GM19023 (cell line): ENCODE data around the gene COPB2.

Experiments
- ATAC-seq: cut with Tn5 transposase; IDR thresholded peaks from one replicate; pipeline ENCODE4 v1.9.1; 2021; ENCODE audit warnings: mild to moderate bottlenecking, moderate library complexity; ENCODE audit not compliant: unreplicated experiment

The COPB2 gene

GRCh38 chr3:139329364-139329850 is 60.0 kb downstream of the COPB2 start:
- peak; percentile 99 for ATAC-seq

DNA sequence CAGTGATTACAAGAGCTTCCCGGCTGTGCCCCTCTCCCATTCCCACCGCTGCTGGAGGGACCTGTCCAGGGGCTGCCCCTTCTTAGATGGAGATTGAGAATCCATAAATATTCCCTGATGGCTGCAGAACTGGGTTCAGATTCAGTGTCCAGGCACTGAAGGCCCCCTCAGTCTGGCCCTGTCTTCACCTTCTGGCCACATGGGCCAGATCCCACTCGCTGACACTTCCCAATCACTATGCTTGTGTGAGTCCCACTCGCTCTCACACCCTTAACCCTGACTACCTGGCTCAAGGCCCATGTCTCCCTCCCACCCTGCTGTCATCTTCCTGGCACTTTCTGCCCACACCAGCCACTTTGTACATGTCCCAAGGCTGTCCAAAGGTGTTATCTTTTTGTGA is 61.1 kb downstream of the COPB2 start:
- ATAC-seq: no peak

GRCh38 chr3:139327861-139328260 is 61.6 kb downstream of the COPB2 start:
- ATAC-seq: no peak

DNA sequence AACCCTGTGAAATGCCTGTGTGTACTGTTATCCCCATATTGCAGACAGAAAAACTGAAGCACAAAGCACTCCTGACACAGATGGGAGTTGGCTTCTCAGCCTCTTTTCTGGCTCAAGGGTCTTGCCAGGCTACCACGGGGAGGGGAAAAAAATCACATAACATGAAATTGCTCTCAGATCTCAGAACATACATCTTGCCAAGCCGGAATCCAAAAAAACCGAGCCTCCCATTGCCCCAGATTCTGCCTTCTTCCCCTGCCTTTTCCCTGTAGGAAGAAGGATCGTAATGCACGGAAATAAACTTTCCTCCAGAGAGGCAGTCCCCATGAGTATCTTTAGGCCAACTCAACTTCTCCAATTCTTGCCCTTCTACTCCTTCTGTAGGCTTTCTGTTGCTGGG is 62.2 kb downstream of the COPB2 start:
- no peak for ATAC-seq

DNA sequence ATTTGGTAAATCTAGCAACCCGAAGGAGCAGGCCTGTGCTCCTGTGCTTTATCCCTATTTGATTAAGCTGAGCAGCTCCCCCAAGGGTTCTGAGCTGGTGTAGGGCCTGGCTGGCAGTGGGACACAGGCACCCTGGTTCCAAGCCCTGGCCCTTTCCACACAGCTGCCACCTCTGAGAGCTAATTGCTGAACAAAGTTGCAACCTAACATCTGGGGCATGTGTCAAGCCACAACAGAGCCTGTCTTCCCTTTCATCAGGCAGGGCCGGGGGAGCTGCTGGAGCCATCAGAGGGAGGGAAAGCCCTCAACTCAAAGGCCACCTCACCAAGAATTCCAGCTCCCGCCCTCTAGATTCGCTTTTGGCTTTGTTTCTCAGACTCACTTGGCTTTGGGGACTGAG is 62.7 kb downstream of the COPB2 start:
- no peak for ATAC-seq

DNA sequence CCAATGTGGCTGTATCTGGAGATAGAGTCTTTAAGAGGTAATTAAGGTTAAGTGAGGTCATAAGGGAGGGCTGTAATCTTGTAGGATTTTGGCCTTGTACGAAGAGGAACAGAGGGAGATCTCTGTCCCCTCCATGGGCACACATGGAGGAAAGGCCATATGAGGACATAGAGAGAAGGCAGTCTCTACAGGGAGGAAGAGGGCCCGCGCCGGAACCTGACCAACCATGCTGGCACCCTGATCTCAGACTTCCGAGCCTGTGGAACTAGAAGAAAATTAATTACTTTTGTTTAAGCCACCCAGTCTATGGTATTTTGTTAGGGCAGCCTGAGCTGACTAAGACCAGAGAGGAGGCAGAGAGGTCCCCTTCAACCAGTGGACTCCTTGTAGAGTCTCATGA is 63.3 kb downstream of the COPB2 start:
- ATAC-seq: no peak

- ATAC-seq: no peak
These were observed 63.9 kb downstream of the COPB2 start for GRCh38 chr3:139325551-139325950.

- no peak for ATAC-seq
These were observed 65.0 kb downstream of the COPB2 start for GRCh38 chr3:139324456-139324855.

DNA sequence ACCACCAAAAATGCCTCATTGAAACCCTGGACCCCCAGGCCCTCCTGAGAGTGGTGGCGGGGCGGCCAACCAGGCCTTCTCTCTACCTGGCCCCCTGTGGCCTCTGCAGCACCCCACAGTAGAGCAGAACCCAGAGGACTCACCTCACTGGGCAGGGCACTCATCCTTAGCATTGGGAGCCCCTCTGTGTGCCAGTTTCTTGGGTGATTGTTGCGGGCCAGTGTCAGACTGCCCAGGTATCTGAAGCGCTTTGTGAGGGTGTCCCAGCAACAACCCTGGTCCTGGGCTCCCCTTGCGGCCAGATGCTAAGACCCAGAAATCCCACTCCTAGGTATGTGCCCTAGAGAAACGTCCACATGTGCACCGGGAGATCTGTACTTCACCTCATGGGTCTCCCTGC is 66.3 kb downstream of the COPB2 start:
- no peak for ATAC-seq

DNA sequence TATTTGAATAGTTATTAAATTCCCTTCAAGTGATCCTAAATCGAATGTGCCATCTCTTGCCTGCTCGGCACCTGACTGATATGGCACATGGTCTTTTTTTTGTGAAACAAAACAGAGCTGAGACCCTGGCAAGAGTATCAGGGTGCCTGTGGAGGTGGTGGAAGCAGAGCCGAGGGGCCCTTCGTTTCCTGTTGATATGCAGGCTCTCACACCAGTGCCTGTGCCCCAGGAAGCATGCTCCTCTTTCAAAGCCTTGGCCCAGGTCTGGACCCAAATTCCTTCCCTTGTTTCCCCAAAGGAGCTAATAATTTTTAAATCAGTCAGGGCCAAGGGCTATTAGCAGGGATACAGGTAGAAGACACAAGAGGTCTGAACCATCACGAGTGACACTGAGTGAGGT is 67.1 kb downstream of the COPB2 start:
- no peak for ATAC-seq

DNA sequence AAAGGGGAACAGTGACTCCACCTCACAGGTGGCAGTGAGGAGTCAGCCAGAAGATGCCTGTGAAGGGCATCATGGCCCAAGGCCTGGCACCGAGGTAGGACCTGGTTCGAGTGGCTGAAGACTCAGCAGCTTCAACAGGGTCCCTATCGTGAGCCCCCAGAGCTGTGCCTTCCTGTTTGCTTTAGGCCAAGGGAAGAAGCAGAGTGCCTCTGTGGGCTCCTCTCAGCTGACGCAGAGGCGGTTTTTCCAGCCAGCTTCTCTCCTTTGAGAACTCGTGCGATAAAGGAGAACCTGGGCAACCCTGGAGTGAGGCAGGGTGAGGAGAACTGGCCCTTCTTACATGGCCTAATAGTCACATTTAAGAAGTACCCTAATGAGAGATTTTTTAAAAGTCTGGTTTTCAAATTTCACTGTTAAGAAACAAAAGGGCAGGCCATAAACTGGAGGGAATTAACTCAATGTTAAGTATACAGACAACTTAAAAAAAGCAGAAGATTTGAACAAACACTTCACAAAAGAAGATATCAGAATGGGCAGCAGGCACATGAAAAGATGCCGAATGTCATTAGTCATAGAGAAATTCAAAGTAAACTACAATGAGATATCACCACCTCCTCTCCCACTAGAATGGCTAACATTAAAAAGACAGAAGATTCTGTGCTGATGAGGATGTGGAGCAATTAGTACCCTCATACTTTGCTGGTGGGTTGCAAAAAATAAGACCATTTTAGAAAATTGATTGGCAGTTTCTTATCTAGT is 68.7 kb downstream of the COPB2 start:
- no peak for ATAC-seq

DNA sequence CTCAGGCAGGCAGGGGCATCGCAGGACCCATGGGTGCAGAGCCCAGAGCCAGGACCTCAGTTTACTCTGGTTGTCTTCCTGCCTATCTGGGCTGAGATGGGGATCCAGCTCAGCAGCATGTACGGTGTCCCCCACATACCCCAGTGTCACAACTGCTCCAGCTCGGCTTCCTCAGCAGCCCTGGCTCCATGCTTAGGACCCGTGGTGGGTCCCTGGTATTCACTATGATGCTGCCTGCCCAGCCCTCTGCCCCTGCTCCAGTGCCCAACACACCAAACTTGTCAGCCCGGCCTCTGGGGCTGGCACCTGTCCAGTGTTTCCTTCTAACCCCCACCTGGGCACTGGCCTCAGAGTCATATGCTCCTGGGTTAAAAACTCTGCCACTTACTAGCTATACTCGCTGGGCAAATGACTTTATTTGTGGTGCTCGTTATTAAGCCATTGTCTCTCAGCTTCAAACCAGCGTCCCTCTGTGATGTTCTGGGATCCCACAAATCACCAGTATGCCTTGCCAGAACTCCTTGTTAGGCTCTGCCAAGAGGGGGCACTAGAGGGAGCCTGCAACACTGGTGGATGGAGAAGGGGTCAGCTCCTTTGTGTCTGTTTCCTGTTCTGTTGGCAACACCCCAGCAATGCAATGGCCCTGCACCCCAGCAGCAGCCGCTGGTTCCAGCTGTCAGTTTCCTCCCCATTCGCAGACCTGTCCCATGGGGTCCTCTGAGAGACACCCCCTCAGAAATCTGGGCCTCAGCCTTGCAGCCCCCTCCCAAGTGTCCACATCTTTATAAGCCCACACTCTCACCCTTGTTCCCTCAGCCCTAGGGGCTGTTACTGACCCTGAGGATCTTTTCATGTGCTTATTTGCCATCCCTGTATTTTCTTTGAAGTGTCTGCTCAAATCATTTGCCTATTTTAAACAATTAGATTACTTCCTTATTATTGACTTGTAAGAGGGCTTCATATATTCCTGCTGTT is 69.7 kb downstream of the COPB2 start:
- ATAC-seq: no peak

GRCh38 chr3:139318826-139319225 is 70.6 kb downstream of the COPB2 start:
- no peak for ATAC-seq

DNA sequence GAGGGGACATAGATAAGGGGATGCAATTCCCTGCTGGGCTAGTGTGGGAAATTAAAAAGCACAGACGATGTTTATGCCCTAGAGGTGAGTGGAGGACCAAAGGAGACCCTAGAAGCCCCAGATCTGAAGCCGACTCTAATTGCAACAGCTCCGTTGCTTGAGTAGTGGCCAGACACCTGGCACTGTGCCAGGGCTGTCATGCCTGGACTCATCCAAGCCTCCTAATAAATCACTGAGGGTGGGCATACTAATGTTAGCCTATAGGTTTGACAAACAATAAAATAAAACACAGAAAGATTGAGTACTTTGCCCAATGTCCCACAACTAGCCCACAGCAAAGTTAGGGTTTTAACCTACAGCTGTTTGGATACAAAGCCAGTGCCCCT is 71.0 kb downstream of the COPB2 start:
- no peak for ATAC-seq

DNA sequence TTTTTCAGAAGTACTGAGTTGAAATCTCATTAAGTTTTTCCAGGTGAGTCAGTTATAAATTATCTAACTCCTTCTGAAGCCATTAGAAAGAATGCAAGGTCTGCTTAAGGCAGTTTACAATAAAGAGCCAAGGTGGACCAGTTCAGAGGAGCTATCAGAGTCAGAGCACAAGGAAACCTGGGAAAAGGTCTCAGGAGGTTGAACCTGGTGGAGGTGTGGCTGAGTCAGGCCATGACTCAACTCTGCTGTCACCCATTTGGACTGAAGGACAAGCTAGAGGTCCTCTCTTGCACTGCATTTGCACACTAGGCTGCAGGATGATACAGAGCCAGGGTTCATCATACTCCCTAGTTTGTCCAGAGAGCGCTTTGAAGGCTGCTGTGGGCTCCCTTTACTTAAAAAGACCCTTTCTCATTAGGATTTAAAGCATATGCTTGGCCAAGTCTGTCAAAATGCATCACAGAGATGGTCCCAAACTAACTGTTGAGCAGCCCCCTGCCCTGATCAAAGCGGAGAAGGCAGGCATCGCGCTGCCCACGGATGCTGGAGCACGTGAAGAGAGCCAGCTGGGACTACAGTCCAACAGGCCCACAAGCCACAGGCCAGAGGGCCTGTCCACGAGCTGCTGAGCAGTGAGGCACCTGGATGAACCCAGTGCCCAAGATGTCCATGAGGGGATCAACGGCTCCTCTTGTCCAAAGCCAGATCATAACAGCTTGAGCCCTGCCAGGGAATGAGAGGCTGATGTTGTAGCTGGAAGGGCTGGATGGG is 71.6 kb downstream of the COPB2 start:
- no peak for ATAC-seq

- no peak for ATAC-seq
These were observed 72.2 kb downstream of the COPB2 start for GRCh38 chr3:139317215-139317614.

DNA sequence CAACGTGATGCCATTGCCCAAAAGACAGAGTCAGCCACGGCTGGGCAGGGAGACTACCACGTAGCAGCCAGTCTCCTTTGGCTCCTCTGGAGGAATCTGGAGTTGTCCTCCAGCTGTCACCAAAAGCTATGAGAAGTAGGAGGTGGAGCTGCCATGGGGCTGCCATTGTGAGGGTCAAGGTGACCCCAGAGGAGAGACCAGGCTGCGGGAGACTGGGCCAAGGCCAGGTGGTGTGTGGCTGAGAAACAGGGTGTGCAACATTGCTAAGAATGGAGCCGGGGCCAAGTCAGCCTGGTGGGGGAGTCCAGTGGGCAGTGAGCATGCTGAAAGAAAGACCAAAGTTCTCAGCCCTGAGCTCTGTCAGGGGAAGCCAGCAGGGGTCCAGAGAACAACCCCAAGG is 75.5 kb downstream of the COPB2 start:
- no peak for ATAC-seq

DNA sequence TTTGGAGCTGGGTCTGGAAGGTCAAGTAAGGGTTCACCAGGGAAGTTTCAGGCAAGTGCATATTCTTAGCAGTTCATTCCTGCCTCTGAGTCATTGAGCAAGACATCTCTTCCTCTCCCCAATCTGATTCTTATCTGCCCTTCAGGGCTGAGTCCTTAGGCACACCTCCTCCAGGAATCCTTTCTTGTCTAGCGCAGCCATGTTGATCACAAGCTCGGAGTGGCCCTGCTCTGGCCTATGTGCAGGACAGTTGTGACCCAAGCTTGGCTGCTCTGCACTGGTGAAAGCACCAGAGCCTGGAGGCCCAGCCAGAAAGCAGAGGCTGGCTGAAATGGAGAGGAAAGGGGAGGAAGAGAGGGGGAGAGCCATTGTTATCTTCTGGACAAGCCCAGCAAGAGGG is 76.5 kb downstream of the COPB2 start:
- no peak for ATAC-seq

DNA sequence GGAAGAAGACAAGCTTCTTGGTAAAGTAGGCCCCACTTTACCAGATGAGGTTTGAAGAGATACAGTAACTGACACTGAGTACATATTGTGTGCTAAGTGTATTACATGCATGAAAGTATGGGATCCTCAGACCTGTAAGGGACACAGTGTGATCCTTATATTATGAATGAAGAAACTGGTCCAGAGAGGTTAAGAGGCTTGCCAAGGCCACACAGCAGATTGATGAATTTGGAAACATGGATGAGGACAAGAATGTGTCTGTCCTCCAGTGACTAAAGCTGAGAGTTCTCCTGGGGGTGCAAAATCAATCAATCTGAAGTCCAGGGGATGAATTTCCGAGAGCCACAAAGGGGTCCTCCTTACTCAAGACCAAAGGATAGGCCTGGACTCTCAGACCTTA is 77.0 kb downstream of the COPB2 start:
- no peak for ATAC-seq

- ATAC-seq: no peak
These were observed 77.9 kb downstream of the COPB2 start for GRCh38 chr3:139311557-139311956.

- no peak for ATAC-seq
These were observed 78.9 kb downstream of the COPB2 start for GRCh38 chr3:139310474-139310933.
